HG03139 (cell line): ENCODE measurements around the gene SGSM1.

Experiments
- ATAC-seq: cut with Tn5 transposase; IDR thresholded peaks from one replicate; pipeline ENCODE4 v1.9.1; 2021; ENCODE audit not compliant: unreplicated experiment

SGSM1 gene

GRCh38 chr22:24805790-24806662, at the start of gene SGSM1:
TSS of gene SGSM1 (plus strand) at chr22:24806211. CDS start at chr22:24806326, 115 bp downstream.
- ATAC-seq, result no peak

GRCh38 chr22:24758164-24758799, 47.7 kb upstream of the SGSM1 start:
- no peak for ATAC-seq

- no peak for ATAC-seq
These were observed 46.2 kb upstream of the SGSM1 start for GRCh38 chr22:24759765-24760164.

GRCh38 chr22:24760708-24761306, 45.2 kb upstream of the SGSM1 start:
- no peak for ATAC-seq

GRCh38 chr22:24761888-24762675, 43.9 kb upstream of the SGSM1 start:
- no peak for ATAC-seq

- ATAC-seq, result no peak
These were observed 42.0 kb upstream of the SGSM1 start for GRCh38 chr22:24763872-24764485.

- no peak for ATAC-seq
These were observed 40.8 kb upstream of the SGSM1 start for GRCh38 chr22:24765166-24765565.

GRCh38 chr22:24768537-24769374, 37.3 kb upstream of the SGSM1 start:
- ATAC-seq, result no peak

- no peak for ATAC-seq
These were observed 33.4 kb upstream of the SGSM1 start for GRCh38 chr22:24772493-24773220.

- ATAC-seq, result no peak
These were observed 30.1 kb upstream of the SGSM1 start for GRCh38 chr22:24775769-24776492.

GRCh38 chr22:24776525-24776924, 29.5 kb upstream of the SGSM1 start:
- ATAC-seq, result no peak

GRCh38 chr22:24789516-24789915, 16.5 kb upstream of the SGSM1 start:
- no peak for ATAC-seq

GRCh38 chr22:24791362-24791761, 14.6 kb upstream of the SGSM1 start:
- no peak for ATAC-seq

GRCh38 chr22:24796056-24796455, 10.0 kb upstream of the SGSM1 start:
- no peak for ATAC-seq

- no peak for ATAC-seq
These were observed 9.2 kb upstream of the SGSM1 start for GRCh38 chr22:24796860-24797259.

- ATAC-seq, result no peak
These were observed 4.0 kb upstream of the SGSM1 start for GRCh38 chr22:24801901-24802465.

- ATAC-seq, result no peak
These were observed 2.9 kb upstream of the SGSM1 start for GRCh38 chr22:24803064-24803542.

GRCh38 chr22:24806663-24807001, 621 bp downstream of the SGSM1 start:
- ATAC-seq, result no peak
